Upper lobe of left lung (tissue), 6 donors: ENCODE results near the gene SCYGR2. TPM values are rescaled to one million over a fixed set of nuclear protein-coding genes. Genes with fewer than 3 reads are reported as not detected.
A peak's percentile ranks its signal among the peaks of the same experiment; 100 is the strongest.

ENCODE experiments used
- ATAC-seq, 2 donors: fragments of 200-7000 bp; cut with Tn5 transposase; one replicate each; pipeline ENCODE4 v1.9.1; 2022; ENCODE audit warnings: mild to moderate bottlenecking in 2 of 2, moderate library complexity in 2 of 2; ENCODE audit not compliant: low FRiP score in 2 of 2
- DNase-seq, 2 donors: peaks; one replicate each; pipeline ENCODE4 v3.0.0-alpha.2; 2019 to 2020
- H3K27ac ChIP-seq, 4 donors: fragments of 200-600 bp; sonication (generic); one replicate each; pipeline ENCODE4 v1.5.1; 2016 to 2019
- H3K27me3 ChIP-seq, 4 donors: fragments of 200-600 bp; sonication (generic); one replicate each; pipeline ENCODE4 v1.5.1; 2017 to 2019
- H3K36me3 ChIP-seq, 4 donors: fragments of 200-600 bp; sonication (generic); one replicate each; pipeline ENCODE4 v1.5.1; 2016 to 2019
- H3K4me1 ChIP-seq, 4 donors: fragments of 200-600 bp; sonication (generic); one replicate each; pipeline ENCODE4 v1.5.1; 2018 to 2019
- H3K4me3 ChIP-seq, 4 donors: fragments of 200-600 bp; sonication (generic); one replicate each; pipeline ENCODE4 v1.5.1; 2017 to 2019; ENCODE audit warnings: mild to moderate bottlenecking in 2 of 4, moderate library complexity in 1 of 4
- H3K9me3 ChIP-seq, 4 donors: fragments of 200-600 bp; sonication (generic); one replicate each; pipeline ENCODE4 v1.5.1; 2018 to 2019
- EP300 ChIP-seq, 4 donors: sonication (generic); formaldehyde crosslinking; IDR thresholded peaks; one replicate each; pipeline ENCODE4 v1.5.1; 2017; ENCODE audit warnings: antibody characterized with exemption in 4 of 4, control low read depth in 2 of 4
- POLR2A ChIP-seq, 4 donors: fragments of 450-650 bp; IDR thresholded peaks; one replicate each; pipeline ENCODE4 v1.5.1; 2016 to 2017; ENCODE audit warnings: antibody characterized with exemption in 4 of 4, mild to moderate bottlenecking in 2 of 4
- POLR2AphosphoS5 ChIP-seq, 2 donors: sonication (generic); formaldehyde crosslinking; IDR thresholded peaks; one replicate each; pipeline ENCODE4 v1.5.1; 2017; ENCODE audit warnings: antibody characterized with exemption in 2 of 2
- WGBS, 2 donors: methylation state at CpG; one replicate each; pipeline ENCODE4 v1.1.5; 2017 to 2018; 5-methylcytosine and 5-hydroxymethylcytosine counted together
- total RNA-seq, 6 donors: library from RNA; depleted of rRNA in 4 of 6; stranded (reverse); fragments of >200 nt in 4 of 6; gene quantifications; one replicate each; pipeline versions ENCODE4 v1.1.0 to v1.2.1, GENCODE V29; 2016 to 2021
- TF ChIP-seq, protein P1 (sequence below), 6 experiments: fragments of 450-650 bp in 4 of 6; fragments of 200-600 bp in 2 of 6; sonication (generic) in 2 of 6; IDR thresholded peaks; one replicate each; pipeline ENCODE4 v1.5.1; 2016 to 2019; ENCODE audit warnings: antibody characterized with exemption in 6 of 6
- donor health status: DM: no; HTN: no; CAD: no; lungs with moderate emphysema.
- donor health status: DM: no; HTN: yes; CAD: no; lungs with severe emphysema.

SCYGR2 gene
- total RNA-seq, 6 donors from 2014 or later: not detected

DNA sequence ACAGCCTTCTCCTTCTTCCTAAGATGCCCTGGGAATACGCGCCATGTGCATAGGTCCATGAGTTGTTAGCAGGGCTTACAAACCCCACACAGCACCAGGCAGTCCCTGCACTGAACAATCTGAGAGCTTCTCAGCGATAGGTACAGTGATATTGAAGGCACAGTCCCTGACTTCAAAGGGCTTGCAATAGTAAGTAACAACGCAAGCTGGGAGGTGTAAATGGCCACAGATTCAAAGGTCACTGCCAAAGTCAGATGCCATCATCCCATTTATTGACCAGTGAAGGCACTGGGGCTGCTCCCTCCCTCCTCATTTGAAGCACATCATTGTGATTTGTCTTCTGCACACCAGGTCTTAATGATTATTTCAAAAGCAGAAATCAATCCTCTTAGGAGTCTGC lies 16.5 kb downstream of the SCYGR2 start:
- WGBS, 2 donors: 87 to 94% methylated on average over 4 of the region's 4 CpGs

DNA sequence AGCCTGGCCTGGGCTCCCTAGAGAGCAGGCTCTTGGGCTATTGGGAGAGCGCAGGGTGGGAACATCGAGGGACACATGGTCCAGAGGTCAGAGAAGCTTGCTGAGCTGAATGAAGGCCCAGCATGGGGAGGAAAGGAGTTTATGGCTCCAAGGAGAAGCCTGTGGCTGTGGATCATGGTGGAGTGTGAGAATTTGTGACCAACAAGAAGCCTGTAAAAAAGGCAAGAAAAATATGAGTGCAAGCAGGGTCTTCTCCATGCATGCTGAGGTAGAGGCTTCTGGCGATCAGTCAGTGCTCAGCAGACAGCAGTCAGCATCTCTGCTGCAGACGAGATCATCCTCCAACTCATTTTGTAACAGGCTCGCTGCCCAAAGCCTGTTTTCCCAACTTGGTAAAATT lies 17.2 kb downstream of the SCYGR2 start:
- no peaks in the 10 kb centered on the region for H3K27me3 ChIP-seq
- no peak overlapping the region for H3K27ac ChIP-seq
- H3K4me1 ChIP-seq: peaks cover 0 to 5% (median 0%) of the 10 kb centered on the region in 4 donors
- no peaks in the 10 kb centered on the region for H3K9me3 ChIP-seq
- WGBS, 2 donors: 71 to 76% methylated on average over 5 of the region's 5 CpGs
- TF ChIP-seq, protein P1, sequence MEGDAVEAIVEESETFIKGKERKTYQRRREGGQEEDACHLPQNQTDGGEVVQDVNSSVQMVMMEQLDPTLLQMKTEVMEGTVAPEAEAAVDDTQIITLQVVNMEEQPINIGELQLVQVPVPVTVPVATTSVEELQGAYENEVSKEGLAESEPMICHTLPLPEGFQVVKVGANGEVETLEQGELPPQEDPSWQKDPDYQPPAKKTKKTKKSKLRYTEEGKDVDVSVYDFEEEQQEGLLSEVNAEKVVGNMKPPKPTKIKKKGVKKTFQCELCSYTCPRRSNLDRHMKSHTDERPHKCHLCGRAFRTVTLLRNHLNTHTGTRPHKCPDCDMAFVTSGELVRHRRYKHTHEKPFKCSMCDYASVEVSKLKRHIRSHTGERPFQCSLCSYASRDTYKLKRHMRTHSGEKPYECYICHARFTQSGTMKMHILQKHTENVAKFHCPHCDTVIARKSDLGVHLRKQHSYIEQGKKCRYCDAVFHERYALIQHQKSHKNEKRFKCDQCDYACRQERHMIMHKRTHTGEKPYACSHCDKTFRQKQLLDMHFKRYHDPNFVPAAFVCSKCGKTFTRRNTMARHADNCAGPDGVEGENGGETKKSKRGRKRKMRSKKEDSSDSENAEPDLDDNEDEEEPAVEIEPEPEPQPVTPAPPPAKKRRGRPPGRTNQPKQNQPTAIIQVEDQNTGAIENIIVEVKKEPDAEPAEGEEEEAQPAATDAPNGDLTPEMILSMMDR (IDR thresholded peaks at IDR 0.05): no peak
- TF ChIP-seq EP300 (IDR thresholded peaks at IDR 0.05) (no peak), POLR2AphosphoS5 (IDR thresholded peaks at IDR 0.05) (no peak), POLR2A (IDR thresholded peaks at IDR 0.05) (no peak)
- no peaks in the 10 kb centered on the region for H3K36me3 ChIP-seq
- DNase-seq (no peak), ATAC-seq (peak in 1 of 2 donors; percentile 30)
- H3K4me3 ChIP-seq: no peak overlapping the region

More for the DNA sequence above, 16.5 kb downstream of the SCYGR2 start:
- Histone ChIP-seq H3K36me3 (no peaks in the 10 kb centered on the region), H3K4me3 (no peak overlapping the region), H3K4me1 (peaks cover 0 to 5% (median 0%) of the 10 kb centered on the region in 4 donors), H3K9me3 (no peaks in the 10 kb centered on the region), H3K27me3 (no peaks in the 10 kb centered on the region), H3K27ac (no peak overlapping the region)
- no peak for DNase-seq
- ATAC-seq: no peak
- TF ChIP-seq POLR2A (IDR thresholded peaks at IDR 0.05) (no peak), POLR2AphosphoS5 (IDR thresholded peaks at IDR 0.05) (no peak), EP300 (IDR thresholded peaks at IDR 0.05) (no peak)
- TF ChIP-seq, protein P1 (IDR thresholded peaks at IDR 0.05): no peak

DNA sequence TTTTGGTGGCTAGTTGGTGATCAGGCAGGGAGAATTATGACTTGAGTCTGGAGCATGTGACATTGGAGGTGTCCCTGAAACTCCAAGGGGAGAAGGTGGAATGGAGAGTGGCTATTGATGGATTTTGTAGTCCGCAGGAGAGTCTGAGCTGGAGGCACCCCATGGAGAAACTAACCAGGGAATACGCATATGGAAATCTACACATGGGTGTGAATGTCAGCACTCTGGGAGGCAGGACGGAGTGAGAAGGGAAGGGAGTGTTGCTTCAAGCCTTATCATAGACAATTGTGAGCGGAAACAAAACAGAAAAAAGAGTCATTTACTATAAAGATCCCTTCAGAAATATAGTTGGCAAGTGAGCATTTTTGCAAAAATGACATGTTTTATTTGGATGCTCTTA lies 17.9 kb downstream of the SCYGR2 start:
- WGBS, 2 donors: 68 to 69% methylated on average over 4 of the region's 4 CpGs
- no peak overlapping the region for H3K4me3 ChIP-seq
- no peak for ATAC-seq
- H3K4me1 ChIP-seq: peaks cover 0 to 5% (median 0%) of the 10 kb centered on the region in 4 donors
- DNase-seq: no peak
- no peaks in the 10 kb centered on the region for H3K36me3 ChIP-seq
- no peaks in the 10 kb centered on the region for H3K27me3 ChIP-seq
- TF ChIP-seq EP300 (IDR thresholded peaks at IDR 0.05) (no peak), POLR2A (IDR thresholded peaks at IDR 0.05) (no peak), POLR2AphosphoS5 (IDR thresholded peaks at IDR 0.05) (no peak)
- TF ChIP-seq, protein P1 (IDR thresholded peaks at IDR 0.05): no peak
- H3K9me3 ChIP-seq: no peaks in the 10 kb centered on the region
- H3K27ac ChIP-seq: no peak overlapping the region

DNA sequence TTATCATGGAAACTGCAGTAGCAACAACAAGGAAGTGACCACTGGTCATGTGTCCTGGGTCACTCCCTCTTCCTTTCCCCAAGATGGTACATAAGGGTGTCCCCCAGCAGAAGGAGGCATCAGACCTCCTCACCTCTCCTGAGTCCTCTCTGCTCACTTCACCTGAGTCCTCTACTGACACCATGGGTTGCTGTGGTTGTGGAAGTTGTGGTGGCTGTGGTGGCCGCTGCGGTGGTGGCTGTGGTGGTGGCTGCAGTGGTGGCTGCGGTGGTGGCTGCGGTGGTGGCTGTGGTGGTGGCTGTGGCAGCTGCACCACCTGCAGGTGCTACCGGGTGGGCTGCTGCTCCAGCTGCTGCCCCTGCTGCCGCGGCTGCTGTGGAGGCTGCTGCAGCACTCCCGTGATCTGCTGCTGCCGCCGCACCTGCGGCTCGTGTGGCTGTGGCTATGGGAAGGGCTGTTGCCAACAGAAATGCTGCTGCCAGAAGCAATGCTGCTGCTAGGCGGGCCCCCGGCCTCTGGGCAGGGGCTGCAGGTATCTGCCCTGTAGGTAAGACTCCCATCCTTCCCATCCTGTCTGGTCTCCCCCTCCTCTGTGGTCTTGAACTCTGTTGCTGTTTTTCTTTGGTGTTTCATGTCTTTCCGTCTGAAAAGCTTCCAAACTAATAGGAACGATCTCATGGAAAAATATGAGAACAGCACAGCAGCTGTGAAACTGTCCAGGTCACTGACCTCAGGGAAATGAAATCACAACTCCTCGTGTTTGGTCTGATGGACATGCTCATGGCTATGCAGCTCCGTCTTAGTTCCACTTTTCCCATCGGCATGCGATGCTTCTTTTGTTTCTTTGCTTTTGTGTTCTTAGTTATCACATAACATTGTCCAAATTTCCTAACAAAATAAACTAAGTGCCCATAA lies 18.9 kb downstream of the SCYGR2 start, which contains the start of gene SCYGR4:
TSS of gene SCYGR4 (plus strand) at position 183 of the 915 bp plus-strand sequence. CDS start at position 183, 0 bp downstream.
- WGBS, 2 donors: 82 to 84% methylated on average over 8 to 20 of the region's 20 CpGs
- Histone ChIP-seq H3K36me3 (no peaks in the 10 kb centered on the region), H3K27me3 (no peaks in the 10 kb centered on the region), H3K4me3 (no peak within 1 kb of the TSS), H3K4me1 (peaks cover 0 to 5% (median 0%) of the 10 kb centered on the region in 4 donors), H3K27ac (no peak within 1 kb of the TSS), H3K9me3 (no peaks in the 10 kb centered on the region)
- TF ChIP-seq POLR2A (IDR thresholded peaks at IDR 0.05) (no peak), EP300 (IDR thresholded peaks at IDR 0.05) (no peak), POLR2AphosphoS5 (IDR thresholded peaks at IDR 0.05) (no peak)
- TF ChIP-seq, protein P1 (IDR thresholded peaks at IDR 0.05): no peak
- peak in 1 of 2 donors; percentile 76 for ATAC-seq
- DNase-seq: peak in 1 of 2 donors; percentile 72
